ENCODE measurements around the gene KCNJ6. TPM values are rescaled to one million over a fixed set of nuclear protein-coding genes. Genes with fewer than 3 reads are reported as not detected.
A peak's percentile ranks its signal among the peaks of the same experiment; 100 is the strongest.
"Not testable (repeated sequence)": the region's sequence is repeated elsewhere in the genome, so short reads cannot be mapped to it uniquely, and the experiment has no call there.

The KCNJ6 gene
- polyA plus RNA-seq, 1 donor = 2.1 TPM

DNA sequence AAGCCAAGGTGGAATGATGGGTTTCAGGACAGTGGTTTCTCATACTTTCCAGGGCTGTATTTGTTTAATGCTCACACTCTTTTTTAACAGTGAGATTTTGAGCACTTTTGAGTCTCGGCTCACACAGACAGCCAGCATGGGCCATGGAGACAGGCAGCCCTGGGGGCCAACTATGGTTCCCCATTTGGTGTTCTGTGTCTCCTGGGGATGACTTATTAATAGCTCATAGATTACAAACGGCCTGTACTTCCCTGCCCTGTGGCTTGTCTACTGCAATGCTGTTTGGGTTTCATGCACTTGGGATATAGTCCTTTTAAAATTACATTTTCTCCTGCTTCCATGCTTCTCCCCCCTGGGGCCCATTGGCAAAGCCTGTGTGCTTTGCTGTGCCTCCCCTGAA lies 178.3 kb downstream of the KCNJ6 start:
- DNase-seq (ENCODE audit: low read depth) = no peak

DNA sequence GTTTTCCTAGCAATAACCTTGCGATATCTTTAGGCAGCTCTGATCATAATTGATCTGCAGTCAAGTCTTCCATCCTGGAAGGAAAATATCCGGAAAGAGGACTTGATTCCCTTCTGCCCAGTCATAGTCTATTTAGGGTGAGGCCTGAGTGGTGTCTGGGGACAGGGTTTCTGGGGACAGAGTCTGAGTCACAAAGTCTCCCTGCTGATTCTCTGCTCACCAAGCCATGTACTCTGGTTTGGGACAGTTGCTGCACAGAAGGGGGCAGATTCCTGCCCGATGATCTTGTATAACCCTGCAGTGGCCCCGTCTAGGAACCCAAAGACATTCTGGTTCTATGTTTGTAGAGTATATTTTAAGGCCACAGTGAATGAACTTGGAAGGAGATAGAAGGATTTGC lies 178.8 kb downstream of the KCNJ6 start:
- DNase-seq (ENCODE audit: low read depth) = no peak

DNA sequence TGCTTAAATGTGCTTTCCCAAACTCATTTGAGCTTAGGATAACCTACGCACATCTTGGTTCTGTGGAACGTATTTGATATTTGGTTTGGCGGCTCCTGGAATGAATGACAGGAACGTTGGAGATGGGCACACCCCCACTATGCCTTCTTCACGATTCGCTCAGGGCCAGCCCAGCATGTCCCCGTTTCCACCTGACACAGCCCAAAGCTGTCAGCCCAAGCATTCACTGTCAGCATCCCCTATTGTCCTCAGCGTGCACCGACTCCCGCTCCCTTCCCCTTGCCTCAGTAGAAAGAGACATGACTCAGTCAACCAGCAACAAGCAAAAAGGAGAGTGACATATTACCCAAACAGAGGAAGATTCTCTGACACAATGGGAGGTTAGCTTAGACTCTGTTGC lies 181.4 kb downstream of the KCNJ6 start:
- no peak for DNase-seq (ENCODE audit: low read depth)

DNA sequence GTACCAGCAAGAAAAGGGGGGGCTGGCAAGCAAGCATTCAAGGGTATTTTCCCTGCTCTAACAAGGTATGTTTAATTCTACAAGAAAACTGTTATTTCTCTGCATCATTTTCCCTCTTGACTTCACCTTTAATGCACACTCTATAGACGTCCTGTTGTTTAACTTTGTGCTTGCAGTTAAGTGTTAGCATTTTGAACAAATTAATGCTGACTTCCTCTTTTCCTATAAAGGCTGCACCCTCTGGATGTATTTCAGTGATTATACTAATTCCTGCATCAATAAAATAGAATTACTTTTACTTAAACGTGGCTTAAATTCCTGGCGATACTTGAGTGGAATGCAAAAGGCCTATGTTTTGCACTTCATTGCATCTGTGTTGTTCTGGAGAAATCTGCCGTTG lies 183.3 kb downstream of the KCNJ6 start:
- no peak for DNase-seq (ENCODE audit: low read depth)

DNA sequence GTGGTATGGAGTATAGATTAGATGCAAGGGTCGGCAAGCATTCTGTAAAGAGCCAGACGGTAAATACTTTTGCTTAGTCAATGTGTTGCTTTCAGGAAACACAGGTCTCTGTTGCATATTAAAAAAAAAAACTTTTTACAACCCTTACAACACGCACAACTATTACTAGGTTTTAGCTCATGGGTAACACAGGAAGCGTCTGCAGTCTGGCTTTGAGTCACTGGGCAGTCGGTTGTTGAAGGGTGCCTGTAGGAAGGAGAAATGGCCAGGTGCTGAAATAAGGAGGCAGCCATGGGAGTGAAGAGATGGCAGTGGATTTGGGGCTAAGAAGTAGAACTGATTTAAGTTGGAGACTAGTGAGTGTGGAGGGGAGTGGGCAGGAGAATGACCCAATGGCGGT lies 192.1 kb downstream of the KCNJ6 start:
- DNase-seq (ENCODE audit: low read depth) = no peak

DNA sequence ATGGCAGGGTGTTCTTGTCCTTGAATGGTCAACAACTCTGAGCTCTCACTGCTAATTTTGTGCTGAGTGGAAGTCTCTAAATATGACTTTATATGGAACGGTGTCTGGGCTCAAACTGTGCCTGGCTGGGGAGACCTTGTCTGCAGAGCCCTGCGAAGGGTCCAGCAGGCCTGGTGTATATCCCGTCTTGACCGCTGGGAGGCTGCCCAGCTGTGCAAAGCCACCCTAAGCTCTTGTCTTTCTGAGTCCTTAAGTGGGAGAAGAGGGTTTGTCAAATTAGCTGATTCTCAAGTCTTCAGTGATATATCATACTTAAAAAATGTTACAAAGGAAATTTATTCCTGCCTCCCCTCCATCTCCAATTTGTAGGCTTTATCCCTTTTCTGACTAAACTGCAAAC lies 198.7 kb downstream of the KCNJ6 start:
- no peak for DNase-seq (ENCODE audit: low read depth)

DNA sequence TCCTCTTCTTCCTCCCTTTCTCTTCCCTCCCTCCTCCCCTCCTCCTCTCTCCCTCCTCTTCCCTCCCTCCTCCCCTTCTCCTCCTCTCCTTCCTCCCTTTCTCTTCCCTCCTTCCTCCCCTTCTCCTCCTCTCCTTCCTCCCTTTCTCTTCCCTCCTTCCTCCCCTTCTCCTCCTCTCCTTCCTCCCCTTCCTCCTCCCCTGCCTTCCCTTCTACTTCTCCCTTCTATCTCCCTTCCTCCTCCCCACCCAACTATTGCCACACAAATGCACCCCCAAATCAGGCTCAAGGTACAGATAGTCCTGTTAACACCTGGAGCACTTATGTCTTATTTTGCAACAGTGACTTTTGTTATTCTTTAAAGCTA lies 203.7 kb downstream of the KCNJ6 start:
- DNase-seq (ENCODE audit: low read depth) = not testable (repeated sequence)

DNA sequence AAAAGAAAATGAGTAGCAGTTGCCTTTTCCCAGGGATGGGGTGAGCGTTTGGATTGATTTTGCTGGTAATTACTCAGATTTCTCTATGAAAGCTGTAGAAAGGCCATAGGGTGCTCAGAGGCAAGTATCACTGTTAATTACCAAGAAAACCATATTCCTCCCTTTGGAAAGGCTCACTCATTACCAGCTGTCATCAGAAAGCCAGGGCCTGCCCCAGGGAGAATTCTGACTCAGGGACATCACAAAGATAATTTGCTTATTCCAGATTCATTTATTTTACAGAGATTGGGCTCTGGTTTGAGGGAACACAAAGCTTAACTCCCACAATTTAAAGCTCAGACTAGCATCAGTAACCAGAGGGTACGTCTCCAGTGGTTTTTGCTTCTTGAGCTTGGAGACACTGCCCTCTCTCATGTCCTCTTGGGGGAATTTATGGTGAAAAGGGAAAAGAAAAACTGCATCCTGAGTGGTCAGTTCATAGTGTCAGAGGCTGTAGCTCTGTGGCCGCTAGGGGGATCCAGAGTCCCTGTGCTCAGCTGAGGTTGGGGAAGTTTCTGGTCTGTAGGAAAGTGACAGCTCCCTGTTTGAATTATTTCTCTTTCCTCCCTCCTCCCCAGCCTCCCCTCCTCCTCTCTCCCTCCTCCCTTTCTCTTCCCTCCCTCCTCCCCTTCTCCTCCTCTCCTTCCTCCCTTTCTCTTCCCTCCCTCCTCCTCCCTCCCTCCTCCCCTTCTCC lies 204.3 kb downstream of the KCNJ6 start:
- DNase-seq (ENCODE audit: low read depth) = peak; percentile 17

DNA sequence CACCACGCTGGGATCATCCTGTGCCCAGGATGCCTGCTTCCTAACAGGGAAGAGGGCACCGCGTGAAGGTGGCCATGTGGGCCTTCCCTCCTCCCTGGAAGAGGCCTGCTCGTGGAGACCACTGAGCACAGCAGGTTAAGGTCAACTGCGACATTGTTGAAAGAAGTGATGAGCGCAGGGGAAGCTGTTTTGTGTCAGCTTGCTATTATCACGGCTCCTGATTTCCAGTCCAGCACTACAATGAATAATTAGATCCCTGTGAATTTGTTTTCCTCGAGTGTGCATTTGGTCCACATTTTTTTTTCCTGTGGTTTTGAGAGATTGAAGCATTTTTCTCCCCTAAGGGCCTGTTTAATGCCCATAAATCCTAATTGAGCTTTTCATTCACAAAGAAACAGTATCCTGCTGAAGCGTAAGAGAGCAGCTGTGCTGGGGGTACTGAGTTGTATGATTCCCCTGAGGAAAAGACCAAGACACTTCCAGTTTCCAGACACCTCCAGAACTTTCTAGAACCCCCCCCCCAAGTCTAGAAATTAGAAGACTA lies 204.9 kb downstream of the KCNJ6 start:
- DNase-seq (ENCODE audit: low read depth) = no peak

DNA sequence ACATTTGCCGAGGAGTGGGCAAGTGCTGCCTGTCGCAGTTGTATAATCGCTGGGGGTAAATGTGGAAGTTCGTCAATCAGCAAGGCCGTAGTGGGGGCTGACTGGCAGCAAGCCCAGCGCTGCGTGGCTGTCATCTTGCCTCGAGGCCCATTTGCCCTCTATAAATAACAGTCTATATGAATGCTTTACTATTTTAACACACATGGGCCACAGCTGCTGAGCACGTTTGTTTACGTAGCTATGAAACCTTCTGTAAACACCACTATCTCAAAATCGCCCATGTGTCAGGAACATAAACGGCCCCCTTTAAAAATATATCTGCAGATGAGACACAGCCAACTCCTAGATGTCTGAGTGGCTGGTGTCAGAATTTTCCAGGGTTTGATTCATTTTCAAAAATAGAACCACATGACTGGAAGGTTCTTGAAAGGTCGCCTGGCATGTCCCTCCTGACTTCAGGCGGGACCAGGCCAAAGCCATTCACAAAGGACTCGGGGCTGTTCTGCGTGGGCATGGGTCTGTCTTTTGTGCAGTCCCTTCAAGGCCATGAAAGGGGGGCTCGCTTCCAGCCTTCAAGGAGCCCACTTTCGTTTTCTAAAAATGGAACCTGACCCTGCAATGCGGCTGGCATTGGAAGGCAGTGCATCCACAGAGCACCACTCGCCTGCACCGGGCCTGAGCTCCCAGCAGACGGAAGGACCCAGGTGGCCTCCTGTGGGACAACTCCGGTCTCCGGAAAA lies 205.5 kb downstream of the KCNJ6 start:
- no peak for DNase-seq (ENCODE audit: low read depth)

DNA sequence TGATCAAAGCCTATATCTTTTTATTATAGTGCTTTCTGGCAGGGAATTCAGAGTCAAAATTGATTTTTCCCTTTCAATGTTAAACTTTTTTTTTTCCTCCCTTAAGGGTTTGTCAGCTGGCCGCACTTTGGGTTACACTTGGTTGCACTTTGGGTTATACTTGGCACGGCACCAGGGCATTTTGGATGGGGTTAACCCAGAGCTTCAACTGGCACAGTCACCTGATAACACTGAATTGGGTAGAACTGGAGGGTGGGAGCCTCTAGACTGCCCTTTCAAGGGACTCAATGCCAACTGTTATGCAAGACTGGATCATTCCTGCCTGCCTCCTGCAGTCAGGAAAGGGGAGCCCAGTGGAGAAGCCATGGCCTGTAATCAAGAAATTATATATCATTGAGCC lies 211.5 kb downstream of the KCNJ6 start:
- DNase-seq (ENCODE audit: low read depth) = no peak

DNA sequence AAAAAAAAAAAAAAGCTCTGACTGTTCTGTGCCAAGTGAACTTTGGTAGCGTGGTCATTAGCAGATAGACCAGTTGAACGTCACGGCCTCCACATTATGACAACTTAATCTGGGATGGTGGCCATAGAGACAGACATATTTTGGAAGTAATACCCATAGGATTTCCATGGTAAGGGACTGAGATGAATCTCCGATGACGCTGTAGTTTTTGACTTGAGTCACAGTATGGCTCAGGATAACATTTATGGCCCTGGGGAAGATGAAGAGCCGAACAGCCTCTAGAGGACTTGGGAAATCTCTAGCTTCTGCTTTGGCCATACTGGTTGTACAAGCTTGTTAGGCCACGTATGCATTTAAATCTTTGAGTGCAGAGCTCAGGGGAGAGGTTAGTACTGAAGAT lies 214.0 kb downstream of the KCNJ6 start:
- DNase-seq (ENCODE audit: low read depth) = no peak

DNA sequence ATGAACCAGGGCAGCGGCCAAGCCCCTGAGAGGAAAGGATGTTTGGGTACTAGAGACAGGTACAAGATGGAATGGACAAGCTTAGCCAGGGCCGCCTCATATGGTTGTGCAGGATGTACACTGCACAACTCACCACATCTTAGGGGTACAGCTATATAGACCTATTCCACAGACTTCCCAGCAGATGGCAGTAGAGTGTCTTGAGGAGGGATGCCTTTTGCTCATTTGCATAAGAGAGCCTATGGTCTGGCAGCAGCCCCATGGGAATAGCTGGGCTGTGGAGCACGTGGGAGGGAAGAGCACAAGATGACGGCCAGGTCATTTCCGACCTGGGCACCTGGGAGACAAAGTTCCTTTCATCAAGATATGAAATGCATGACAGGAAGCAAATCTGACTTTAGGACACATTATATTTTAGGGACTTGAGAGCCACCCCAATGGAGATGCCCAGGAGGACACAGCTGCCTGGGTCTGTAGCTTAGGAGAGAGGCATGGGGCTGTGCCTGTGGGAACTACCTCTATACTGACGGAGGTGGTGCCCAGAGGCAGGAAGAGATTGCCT lies 215.5 kb downstream of the KCNJ6 start:
- no peak for DNase-seq (ENCODE audit: low read depth)

DNA sequence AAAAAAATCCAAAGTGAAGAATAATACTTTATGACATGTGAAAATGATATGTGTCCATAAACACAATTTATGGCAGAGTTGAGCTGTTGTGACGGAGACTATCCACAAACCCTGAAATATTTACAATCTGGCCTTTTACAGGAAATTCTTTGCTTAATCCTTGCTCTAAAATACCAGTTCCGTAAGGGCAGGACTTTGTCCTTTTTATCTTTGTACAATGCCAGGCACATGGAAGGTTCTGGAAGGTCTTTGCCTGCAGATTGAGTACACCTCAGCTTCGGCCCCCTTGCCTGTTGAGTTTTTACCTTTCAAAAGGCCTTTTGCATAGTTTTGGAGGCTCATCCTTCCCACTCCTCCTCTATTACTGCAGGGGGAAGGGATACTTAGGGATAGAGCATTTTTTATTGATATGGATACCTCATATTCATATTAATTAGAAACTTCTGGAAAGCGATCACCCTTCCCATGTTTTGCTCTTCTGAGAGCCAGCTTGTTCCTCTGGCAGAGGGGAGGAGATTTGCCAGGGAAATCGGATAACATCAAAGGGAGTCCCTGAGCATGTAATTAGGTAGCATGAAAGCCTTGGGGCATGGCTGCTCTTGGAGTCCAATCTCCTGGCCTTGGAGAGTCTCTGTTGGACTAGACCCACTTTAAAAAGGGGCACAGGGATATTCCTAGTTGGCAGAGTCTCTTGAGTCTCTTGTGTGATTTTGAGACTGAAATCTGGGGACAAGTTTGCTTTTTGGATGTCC lies 217.1 kb downstream of the KCNJ6 start:
- DNase-seq (ENCODE audit: low read depth) = no peak

DNA sequence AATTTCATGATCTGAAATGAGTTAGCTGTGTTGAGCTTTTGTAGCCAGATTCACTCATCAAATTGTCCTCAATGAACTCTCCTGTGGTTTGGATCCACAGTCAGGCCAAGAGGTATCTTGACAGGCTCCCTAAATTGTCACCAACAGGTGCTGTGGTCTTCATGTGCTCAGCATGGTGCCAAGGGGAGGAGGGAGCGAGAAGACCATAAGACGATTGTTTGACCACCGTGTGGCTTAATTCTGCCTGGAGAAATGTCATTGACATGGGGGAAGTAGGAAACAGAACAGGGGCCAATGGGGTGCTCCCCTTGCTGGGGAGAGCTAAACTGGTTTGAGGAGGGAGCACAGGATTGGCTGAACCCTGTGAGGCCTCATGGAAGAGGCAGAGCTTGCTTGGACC lies 219.3 kb downstream of the KCNJ6 start:
- DNase-seq (ENCODE audit: low read depth) = no peak

DNA sequence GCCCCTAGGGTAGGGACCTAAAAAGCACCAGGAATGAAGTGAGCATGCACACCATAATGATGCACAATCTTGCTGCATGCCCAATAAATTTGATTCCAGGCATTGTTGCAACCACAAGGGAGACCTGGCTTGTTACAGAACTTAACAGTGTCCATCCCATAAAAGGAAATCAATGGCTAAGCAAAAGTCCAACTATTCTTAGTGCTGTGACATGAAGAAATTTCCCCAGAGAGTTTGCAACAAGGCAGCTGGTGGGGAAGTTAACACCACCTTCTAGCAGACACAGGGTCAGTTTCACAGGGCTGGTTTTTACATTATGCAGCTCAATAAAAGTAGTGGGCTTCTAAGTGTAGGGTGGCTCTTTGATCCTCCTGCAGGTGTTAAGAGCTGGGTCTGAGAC lies 221.1 kb downstream of the KCNJ6 start:
- no peak for DNase-seq (ENCODE audit: low read depth)

DNA sequence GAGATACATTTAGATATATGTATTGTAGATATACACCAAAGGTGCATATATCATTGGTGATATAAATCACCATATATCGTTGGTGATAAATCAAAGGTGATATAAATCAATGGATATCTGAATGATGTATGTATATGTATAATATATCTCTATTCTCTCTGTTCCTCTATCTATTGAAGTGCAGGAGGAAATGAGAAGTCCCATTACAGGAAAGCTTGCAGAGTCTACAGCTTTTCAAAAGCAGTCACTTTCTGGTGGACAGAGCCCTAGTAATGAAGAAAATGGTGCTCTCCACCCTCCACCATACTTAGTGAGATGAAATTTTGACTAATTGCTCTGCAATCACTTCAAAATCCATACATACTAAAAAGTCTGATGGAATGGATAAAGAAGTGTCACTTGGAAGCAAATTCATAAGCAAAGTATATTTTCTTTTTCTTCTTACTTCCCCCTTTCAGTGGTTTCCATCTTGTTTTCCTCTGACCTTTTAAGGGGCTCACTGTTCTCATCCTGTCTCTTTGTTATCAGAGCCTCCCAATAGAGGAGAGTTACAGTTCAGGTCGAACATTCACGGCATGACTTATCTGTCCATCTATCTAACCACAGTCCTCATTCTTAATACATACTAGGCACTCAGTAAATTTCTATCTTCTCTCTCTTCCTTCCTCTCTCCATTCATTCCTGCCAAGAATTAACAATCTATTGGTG lies 227.2 kb downstream of the KCNJ6 start:
- no peak for DNase-seq (ENCODE audit: low read depth)

DNA sequence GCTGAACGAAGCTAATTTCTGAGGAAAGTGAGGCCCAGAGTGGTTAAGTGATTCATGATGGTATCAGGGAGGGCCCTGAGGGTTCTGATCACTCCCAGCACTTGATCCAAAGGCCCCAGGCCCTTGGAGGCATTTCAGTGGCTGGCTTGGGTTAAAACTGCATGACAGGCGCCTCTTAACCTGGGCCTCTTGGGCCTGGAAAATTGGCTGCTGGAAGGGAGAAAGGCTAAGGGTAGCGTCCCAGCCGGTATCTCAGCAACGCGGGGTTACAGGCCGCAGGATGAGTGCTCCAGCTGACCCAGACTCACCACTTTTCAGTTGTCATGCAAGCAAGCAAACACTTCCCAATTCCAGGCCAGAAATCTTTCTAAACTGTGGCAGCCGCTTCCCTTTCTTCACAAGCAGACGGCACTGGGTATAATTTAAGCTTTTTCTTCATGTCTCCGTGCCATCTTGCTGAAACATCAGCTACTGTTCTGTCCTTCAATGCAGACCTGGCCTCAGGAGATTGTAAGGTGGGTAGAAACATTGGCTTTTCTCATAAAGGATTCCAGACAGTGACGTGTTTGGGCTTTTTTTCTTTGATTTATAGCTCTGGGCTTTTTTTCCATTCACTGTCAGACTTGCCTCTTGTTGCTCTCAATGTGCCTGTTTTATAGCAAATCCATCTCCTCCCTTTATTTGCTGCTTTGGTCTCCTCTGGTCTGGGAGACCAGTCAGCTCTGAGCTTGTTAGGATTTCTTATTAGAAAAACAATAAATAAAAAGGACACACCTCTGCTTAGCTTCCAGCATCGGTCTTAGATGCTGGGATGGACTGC lies 229.1 kb downstream of the KCNJ6 start:
- no peak for DNase-seq (ENCODE audit: low read depth)

DNA sequence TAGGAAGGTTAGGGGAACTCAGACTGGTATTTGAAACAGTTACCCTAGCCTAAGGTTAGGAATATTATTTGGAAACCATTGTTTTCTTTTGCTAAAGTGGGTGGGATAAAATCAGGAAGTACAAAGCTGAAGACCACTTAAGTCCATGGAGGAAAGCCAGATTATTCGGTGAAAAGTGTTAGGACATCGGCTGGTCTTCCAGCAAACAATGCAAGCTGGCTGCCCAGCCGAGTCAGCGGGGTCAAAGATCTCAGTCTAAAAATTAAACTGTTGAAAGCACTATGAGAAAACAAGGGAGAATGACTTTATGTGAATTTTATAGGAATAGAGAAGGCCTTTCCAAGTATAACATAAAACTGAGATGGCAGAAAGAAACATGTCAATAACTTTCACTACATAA lies 231.7 kb downstream of the KCNJ6 start:
- DNase-seq (ENCODE audit: low read depth) = no peak

DNA sequence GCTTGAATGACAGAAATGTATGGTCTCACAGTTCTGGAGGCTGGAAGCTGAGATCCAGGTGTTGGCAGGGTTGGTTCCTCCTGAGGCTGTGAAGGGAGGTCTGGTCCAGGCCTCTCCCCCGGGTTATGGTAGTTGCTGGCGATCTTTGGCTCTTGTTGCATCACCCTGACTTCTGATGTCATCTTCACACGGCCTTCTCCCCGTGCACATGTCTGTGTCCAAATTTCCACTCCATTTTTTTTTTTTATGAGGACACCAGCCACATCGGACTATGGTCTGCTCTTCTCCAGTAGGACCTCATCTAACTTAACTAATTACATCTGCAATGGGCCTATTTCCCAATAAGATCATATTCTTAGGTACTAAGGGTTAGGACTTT lies 232.2 kb downstream of the KCNJ6 start:
- DNase-seq (ENCODE audit: low read depth) = no peak
